Neutrophil (primary cell): ENCODE data around the gene PPM1G.

ENCODE experiments used
- H3K27ac ChIP-seq: fragments of 200-600 bp; sonication (generic); 2 replicates; pipeline ENCODE4 v1.5.1; 2016; ENCODE audit warnings: mild to moderate bottlenecking, moderate library complexity
- H3K27me3 ChIP-seq: fragments of 200-600 bp; sonication (generic); 2 replicates; pipeline ENCODE4 v1.6.0; 2016; ENCODE audit warnings: mild to moderate bottlenecking
- H3K36me3 ChIP-seq: fragments of 200-600 bp; sonication (generic); 2 replicates; pipeline ENCODE4 v1.5.1; 2017
- H3K4me1 ChIP-seq, 2 experiments: fragments of 200-600 bp in 1 of 2; sonication (generic) in 1 of 2; 1 replicate in 1 of 2; 2 replicates in 1 of 2; pipeline versions ENCODE4 v1.5.1 to v1.6.1; 2013 to 2016; ENCODE audit warnings: low read depth in 1 of 2, low read length in 1 of 2, mild to moderate bottlenecking in 1 of 2, moderate library complexity in 1 of 2; ENCODE audit not compliant: control insufficient read depth in 1 of 2, insufficient read depth in 1 of 2
- H3K4me3 ChIP-seq, 2 experiments: fragments of 200-600 bp in 1 of 2; sonication (generic) in 1 of 2; 1 replicate in 1 of 2; 2 replicates in 1 of 2; pipeline ENCODE4 v1.5.1; 2013 to 2016; ENCODE audit warnings: low read depth in 1 of 2, low read length in 1 of 2, mild to moderate bottlenecking in 1 of 2, moderate library complexity in 1 of 2
- H3K9me3 ChIP-seq: fragments of 200-600 bp; sonication (generic); 2 replicates; pipeline ENCODE4 v1.5.1; 2016
- CTCF ChIP-seq: fragments of 200-600 bp; sonication (generic); IDR thresholded peaks from 2 replicates; pipeline ENCODE4 v1.5.1; 2016; ENCODE audit warnings: antibody characterized with exemption

The PPM1G gene

GRCh38 chr2:27422958-27423357, 13.6 kb upstream of the PPM1G start:
- Histone ChIP-seq H3K27ac (no peak overlapping the region), H3K4me1 (peaks cover 6 to 7% of the 10 kb centered on the region in 2 experiments), H3K4me3 (no peak overlapping the region), H3K9me3 (no peaks in the 10 kb centered on the region), H3K27me3 (no peaks in the 10 kb centered on the region), H3K36me3 (no peaks in the 10 kb centered on the region)
- no peak for TF ChIP-seq CTCF

- no peak overlapping the region for H3K4me3 ChIP-seq
- H3K36me3 ChIP-seq, result no peaks in the 10 kb centered on the region
- no peak for TF ChIP-seq CTCF
- H3K27me3 ChIP-seq, result no peaks in the 10 kb centered on the region
- H3K4me1 ChIP-seq, result no peaks in the 10 kb centered on the region
- no peak overlapping the region for H3K27ac ChIP-seq
- no peaks in the 10 kb centered on the region for H3K9me3 ChIP-seq
Measured at GRCh38 chr2:27421660-27422250, 12.4 kb upstream of the PPM1G start.

- Histone ChIP-seq H3K36me3 (no peaks in the 10 kb centered on the region), H3K27me3 (no peaks in the 10 kb centered on the region), H3K27ac (no peak overlapping the region), H3K4me1 (no peaks in the 10 kb centered on the region), H3K9me3 (no peaks in the 10 kb centered on the region), H3K4me3 (no peak overlapping the region)
- TF ChIP-seq CTCF, result no peak
Measured at GRCh38 chr2:27420996-27421395, 11.6 kb upstream of the PPM1G start.

GRCh38 chr2:27416151-27416550, 6.8 kb upstream of the PPM1G start:
- H3K27me3 ChIP-seq, result peaks cover 5% of the 10 kb centered on the region
- H3K27ac ChIP-seq, result no peak overlapping the region
- no peak for TF ChIP-seq CTCF

GRCh38 chr2:27412419-27413152, 3.2 kb upstream of the PPM1G start:
- Histone ChIP-seq H3K27ac (no peak overlapping the region), H3K27me3 (peaks cover 5% of the 10 kb centered on the region), H3K36me3 (no peaks in the 10 kb centered on the region), H3K9me3 (no peaks in the 10 kb centered on the region), H3K4me1 (peaks cover 21 to 22% of the 10 kb centered on the region in 2 experiments), H3K4me3 (no peak overlapping the region)
- no peak for TF ChIP-seq CTCF

More at GRCh38 chr2:27416151-27416550, 6.8 kb upstream of the PPM1G start:
- Histone ChIP-seq H3K9me3 (no peaks in the 10 kb centered on the region), H3K4me3 (no peak overlapping the region), H3K4me1 (no peaks in the 10 kb centered on the region), H3K36me3 (no peaks in the 10 kb centered on the region)
